ENCODE measurements around the gene INAFM2.
A peak's percentile ranks its signal among the peaks of the same experiment; 100 is the strongest.

INAFM2 gene

DNA sequence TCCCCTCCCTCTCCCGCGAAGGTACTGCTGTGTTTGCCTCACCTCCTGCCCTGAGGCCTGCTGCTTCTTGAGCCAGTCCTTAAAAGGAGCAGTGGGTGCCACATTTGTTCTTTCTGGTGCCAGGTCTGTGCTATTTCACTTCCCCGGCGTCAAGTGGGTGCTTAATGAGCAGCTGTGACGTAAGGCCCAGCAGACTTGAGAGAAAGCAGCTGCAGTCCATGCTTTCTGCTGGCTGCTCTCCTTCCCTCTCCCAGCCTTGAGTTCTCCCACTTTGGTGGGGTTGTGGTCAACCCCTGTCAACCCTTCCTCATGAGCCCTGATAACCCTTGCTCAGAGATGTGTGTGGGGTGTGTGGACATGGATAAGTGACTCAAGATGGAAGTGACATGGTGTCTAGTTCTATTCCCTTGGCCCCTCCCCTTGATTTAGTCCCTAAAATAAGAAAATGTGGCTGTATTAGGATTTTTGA lies 6.9 kb downstream of the INAFM2 start:
- DNase-seq: no peak

GRCh38 chr15:40331026-40331425 lies 7.5 kb downstream of the INAFM2 start:
- DNase-seq: no peak

- no peak for DNase-seq
Observed at GRCh38 chr15:40331637-40332036, 8.1 kb downstream of the INAFM2 start.

DNA sequence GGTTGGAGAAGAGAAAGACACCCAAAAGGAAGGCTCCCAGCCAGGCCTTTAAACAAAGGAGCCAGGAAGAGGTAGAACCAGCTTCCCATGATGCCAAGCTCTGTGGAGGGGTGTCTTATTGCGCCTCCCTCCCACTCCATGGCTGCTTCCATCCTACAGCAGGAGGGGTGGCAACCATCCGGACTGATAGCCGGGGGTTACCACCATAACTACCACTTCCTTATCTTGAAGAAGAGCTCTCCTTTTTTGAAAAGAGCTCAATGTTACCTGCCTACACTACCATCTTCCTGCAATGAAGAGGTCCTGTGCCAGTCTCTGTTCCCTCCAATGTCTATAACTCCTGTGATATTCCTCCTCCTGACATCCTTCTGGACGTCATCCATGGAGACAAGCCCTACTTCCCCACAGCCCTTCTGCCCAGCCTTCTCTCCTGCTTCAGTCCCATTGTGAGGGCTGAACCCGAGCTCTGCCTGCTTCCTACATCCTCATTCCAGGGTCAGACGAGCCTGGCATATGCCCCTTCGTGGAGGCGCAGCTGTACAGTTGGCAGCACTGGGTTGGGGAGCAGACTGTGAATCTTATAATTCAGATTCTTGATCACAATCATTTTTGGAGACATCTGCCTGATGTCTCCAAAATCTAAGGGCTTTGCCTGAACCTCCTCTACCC lies 8.8 kb downstream of the INAFM2 start:
- no peak for DNase-seq

DNA sequence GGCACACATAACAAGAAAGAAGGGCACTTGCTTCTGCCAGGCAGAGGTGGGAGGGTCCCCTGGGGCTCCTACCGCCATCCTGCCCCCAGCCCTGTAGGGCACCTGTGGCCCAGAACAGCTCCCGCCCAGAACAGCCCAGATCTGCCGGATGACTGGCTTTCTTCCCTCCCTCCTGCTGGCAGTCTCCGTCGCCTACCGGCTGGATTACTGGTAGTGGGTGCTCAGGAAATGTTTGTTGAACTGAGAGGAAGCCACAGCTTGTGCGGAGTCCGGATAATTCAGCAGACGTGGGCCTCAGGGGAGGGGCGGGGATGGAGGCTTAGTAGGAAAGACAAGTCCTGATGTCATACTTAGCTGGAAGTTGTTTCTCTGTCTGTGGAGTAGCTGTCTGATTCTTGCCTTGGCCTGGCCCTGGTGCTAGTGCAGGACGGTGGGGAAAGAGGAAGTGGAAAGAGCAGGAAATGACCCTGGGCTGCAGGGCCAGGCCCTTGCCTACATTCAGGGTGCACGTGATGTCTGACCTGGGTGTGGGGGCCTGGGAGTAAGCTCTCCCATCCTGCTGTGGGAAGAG lies 10.5 kb downstream of the INAFM2 start:
- peak; percentile 68 to 99 for DNase-seq

DNA sequence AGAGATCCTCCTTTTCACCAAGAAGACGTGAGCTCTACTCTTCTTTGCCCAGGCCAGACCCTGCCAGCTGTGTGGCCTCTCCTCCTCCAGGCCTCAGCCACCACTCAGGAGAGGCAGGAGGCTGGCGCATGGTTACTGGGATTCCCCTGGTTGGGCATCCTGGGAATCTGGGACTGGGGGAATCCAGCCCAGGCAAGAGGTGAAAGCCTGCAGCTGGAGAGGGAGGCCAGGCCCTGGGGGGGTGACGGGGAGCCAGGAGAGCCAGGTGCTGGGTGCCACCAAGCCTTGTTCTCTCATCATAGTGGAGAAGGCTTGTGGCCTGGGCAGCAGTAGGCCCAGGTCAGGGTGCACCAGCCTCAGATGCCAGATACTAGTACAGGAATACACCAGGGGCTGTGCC lies 11.0 kb downstream of the INAFM2 start:
- no peak for DNase-seq

- no peak for DNase-seq
Observed at GRCh38 chr15:40334941-40335795, 11.7 kb downstream of the INAFM2 start.

GRCh38 chr15:40335938-40336743 lies 12.6 kb downstream of the INAFM2 start:
- DNase-seq: no peak

- DNase-seq: no peak
Observed at GRCh38 chr15:40336744-40337122, 13.2 kb downstream of the INAFM2 start.

GRCh38 chr15:40337597-40337996 lies 14.1 kb downstream of the INAFM2 start:
- no peak for DNase-seq

DNA sequence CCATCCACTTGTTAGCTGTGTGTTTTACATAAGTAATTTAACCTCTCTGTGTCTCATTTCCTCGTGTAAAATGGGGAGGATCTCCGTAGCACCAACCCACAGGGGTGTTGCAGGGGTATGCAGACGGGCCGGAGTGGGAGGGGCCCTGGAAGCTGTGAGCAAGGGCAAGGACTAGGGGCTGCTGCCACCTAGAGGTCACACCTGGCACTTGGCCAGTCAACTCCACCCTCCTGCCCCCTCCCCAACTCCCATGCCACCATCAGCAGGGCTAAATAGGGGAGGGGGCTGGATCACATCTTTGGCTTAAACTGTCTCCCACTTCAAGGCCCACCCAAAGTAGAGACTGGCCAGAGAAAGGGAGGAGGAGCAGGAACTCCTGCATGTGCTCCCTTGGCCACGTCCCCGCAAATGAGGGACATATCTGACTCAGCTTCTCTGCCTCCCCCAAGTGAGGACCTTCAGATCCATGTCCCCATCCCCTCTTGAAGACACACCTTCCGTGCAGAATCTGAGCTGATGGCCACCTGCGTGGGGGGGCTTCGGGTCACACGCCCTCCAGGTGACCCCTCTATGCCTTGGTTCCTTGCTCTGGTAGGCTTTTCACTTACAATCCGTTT lies 14.7 kb downstream of the INAFM2 start:
- DNase-seq: peak; percentile 41 to 76

DNA sequence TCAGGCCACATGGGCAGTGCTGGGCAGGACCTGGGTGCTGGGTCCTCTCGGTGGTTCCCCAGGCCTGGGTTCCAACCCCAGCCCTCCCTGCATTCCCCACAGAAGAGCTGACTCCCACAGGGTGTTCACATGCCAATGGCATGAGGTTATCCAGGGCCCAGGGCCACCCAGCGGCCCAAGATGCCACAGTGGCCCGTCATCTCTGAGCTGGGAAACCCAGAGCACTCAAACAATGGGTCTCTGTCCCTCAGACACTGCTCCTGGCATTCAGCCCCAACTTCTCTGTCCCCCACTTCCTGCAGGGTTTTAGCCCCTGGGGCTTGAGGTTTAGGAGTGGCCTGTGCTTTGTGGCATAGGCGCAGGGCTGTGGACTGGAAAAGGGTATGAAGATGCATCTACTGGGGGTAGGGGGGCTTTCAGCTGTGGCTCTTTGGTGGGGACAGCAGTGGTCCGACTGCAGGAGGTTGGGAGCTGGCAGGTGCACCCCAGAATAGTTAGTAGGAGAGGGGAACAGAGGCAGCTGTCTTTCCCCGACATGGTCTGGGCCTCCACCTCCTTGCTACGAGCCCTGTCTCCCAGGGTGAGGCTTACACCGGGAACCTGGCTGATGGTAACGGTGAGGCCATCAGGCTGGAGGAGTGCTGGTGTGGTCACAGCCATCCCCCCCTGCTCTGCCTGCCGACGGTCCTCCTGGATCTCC lies 15.6 kb downstream of the INAFM2 start:
- DNase-seq: no peak

GRCh38 chr15:40339621-40339945 lies 16.1 kb downstream of the INAFM2 start:
- DNase-seq: no peak

GRCh38 chr15:40340038-40340739 lies 16.7 kb downstream of the INAFM2 start:
- no peak for DNase-seq

- peak; percentile 37 to 51 for DNase-seq
Observed at GRCh38 chr15:40340740-40341400, 17.4 kb downstream of the INAFM2 start, which contains the start of gene CCDC9B. Gene CCDC9B (minus strand): TSS chr15:40340939. CDS start chr15:40340819, 120 bp downstream.

DNA sequence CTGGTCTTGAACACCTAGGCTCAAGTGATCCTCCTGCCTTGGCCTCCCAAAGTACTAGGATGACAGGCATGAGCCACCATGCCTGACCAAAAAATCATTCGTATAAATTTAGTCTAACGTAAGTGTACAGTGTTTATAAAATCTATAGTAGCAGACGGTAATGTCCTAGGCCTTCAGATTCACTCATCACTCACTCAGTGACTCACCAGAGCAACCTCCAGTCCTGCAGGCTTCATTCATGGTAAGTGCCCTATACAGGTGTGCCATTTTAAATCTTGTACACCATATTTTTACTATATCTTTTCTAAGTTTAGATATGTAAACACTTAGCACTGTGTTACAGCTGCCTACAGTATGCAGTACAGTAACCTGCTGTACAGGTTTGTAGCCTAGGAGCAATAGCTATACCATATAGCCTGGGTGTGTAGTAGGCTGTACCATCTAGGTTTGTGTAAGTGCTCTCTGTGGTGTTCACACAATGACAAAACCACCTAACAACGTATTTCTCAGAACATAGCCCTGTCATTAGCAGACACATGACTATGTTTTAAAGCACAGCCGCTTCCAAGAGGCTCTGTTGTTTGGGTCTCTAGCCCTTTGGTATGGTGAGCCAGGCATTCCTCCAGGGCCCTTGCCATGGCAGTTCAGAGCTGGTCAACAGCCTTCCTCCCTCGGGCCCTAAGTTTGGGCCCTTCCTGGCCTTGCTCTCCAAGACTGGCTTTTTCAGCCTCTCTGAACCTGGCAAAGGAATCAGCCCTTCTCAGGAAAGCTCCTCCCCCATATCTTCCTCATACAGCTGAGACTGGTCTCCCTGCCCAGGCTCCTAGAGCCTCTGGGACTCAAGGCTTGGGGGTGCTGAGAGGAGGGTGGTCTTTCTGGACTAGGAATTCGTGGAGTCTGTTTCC lies 19.2 kb downstream of the INAFM2 start:
- no peak for DNase-seq

- peak; percentile 17 to 78 for DNase-seq
Observed at GRCh38 chr15:40343512-40343911, 20.0 kb downstream of the INAFM2 start.

DNA sequence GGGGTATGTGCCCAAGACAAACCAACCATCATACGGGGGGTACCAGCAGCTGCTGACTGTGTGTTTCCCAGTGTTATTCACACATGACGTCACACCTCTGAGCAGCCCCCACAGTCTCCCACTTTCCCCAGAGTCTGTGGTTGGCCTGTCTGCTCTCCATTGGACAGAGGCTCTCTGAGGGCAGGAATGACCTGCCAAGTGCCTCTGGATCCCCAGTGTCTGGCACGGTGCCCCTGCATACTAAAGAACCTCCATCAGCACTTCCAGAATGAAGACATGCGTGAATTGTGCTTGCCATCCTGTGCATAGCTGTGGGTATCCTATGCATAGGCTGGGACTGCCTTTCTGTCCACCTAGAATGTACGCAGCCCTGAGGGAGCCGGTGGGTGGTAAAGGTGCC lies 20.7 kb downstream of the INAFM2 start:
- DNase-seq: no peak

DNA sequence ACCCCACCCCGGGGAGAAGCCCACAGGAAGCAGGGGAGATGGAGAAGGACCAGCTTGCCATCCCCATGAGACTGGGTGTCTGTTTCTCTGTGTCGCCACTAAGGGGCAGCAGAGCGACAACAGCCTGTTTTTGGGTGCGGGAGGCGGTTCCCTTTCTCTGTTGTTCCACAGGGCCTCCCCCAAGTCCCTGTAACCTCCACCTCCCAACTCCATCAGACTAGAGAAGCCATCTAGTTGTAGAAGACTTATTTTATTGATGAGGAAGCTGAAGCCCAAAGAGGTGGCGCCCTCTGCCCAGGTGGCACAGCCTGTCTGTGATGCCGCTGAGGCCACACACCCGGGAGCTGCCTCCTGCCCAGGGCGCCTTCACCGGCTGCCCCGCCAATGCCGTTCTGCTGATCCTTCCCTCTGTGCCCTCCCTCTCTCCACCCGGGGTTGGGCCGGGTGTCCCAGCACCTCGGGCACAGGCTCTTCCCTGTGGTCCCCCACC lies 21.2 kb downstream of the INAFM2 start:
- peak; percentile 28 to 75 for DNase-seq

Measured in bone marrow (tissue), 2 donors.